HCT116 (cell line): ENCODE data around the gene LNPEP. TPM values are rescaled to one million over a fixed set of nuclear protein-coding genes. Genes with fewer than 3 reads are reported as not detected.

Experiments
- ATAC-seq: fragments of 200-7000 bp; cut with Tn5 transposase; 2 replicates; pipeline ENCODE4 v1.9.1; 2020; ENCODE audit warnings: mild to moderate bottlenecking, moderate library complexity
- BruUV-seq: library from RNA; stranded (reverse); fragments of 400-500 nt; replicated peaks from 2 replicates; lab custom pipeline; 2021; lab: Mats Ljungman, UMichigan
- CTCF ChIA-PET: fragments of 300-600 bp; sonication (Branson Sonifier 250); formaldehyde crosslinking; loops from one replicate; lab custom pipeline; 2021; ENCODE audit warnings: antibody characterized with exemption; lab: Charles Lee
- POLR2A ChIA-PET: fragments of 300-600, 350-600 bp; sonication (Branson Sonifier 250); formaldehyde crosslinking; loops from one replicate; lab custom pipeline; 2021; ENCODE audit warnings: antibody characterized with exemption; lab: Charles Lee
- RAD21 ChIA-PET, 2 experiments: fragments of 300-600 bp; sonication (Branson Sonifier 250); formaldehyde crosslinking; loops; one replicate each; lab custom pipeline; 2023; ENCODE audit warnings: low total read pairs in 2 of 2; ENCODE audit not compliant: uncharacterized antibody in 2 of 2, unreplicated experiment in 2 of 2, low non-redundant PET in 1 of 2; lab: Charles Lee
- DNase-seq: peaks from one replicate; pipeline ENCODE4 v3.0.0-alpha.2; 2010; ENCODE audit warnings: low read depth, low spot score
- H2AFZ ChIP-seq: fragments of 200-600 bp; shearing (Covaris generic), sonication (generic); 2 replicates; pipeline ENCODE4 v1.6.1; 2017; ENCODE audit warnings: low read depth, mixed run types, mixed read lengths, antibody characterized with exemption, low read length; ENCODE audit not compliant: poor library complexity, severe bottlenecking
- H3K27ac ChIP-seq: 2 replicates; pipeline ENCODE4 v1.5.1; 2012; ENCODE audit warnings: low read depth, low read length
- H3K27me3 ChIP-seq: fragments of 200-600 bp; sonication (generic); 2 replicates; pipeline ENCODE4 v1.6.1; 2016; ENCODE audit warnings: mixed run types, low read length, mixed read lengths; ENCODE audit not compliant: insufficient read depth
- H3K36me3 ChIP-seq, 2 experiments: fragments of 200-500 bp in 1 of 2; fragments of 200-600 bp in 1 of 2; sonication (Bioruptor generic) in 1 of 2; sonication (generic) in 1 of 2; 2 replicates each; pipeline versions ENCODE4 v1.5.1 to v1.6.1; 2014 to 2016; ENCODE audit warnings: low read length in 2 of 2, inconsistent platforms in 1 of 2, mixed read lengths in 1 of 2, mixed run types in 1 of 2; ENCODE audit not compliant: insufficient read depth in 2 of 2, control insufficient read depth in 1 of 2
- H3K4me1 ChIP-seq, 2 experiments: fragments of 200-600 bp in 1 of 2; sonication (generic) in 1 of 2; 2 replicates each; pipeline versions ENCODE4 v1.5.1 to v1.6.1; 2012 to 2017; ENCODE audit warnings: low read length in 2 of 2, inconsistent platforms in 1 of 2, mild to moderate bottlenecking in 1 of 2, mixed read lengths in 1 of 2, mixed run types in 1 of 2, moderate library complexity in 1 of 2; ENCODE audit not compliant: insufficient read depth in 2 of 2, control insufficient read depth in 1 of 2
- H3K4me2 ChIP-seq: fragments of 200-600 bp; sonication (generic); 2 replicates; pipeline ENCODE4 v1.6.1; 2017; ENCODE audit warnings: mixed run types, low read length, mixed read lengths
- H3K4me3 ChIP-seq, 2 experiments: fragments of 200-600 bp in 1 of 2; sonication (generic) in 1 of 2; replicated peaks in 1 of 2; 2 replicates each; pipeline ENCODE4 v1.5.1; 2011 to 2016; ENCODE audit warnings: low read length in 2 of 2, control low read depth in 1 of 2, low read depth in 1 of 2, mild to moderate bottlenecking in 1 of 2, mixed read lengths in 1 of 2, mixed run types in 1 of 2
- H3K79me2 ChIP-seq: fragments of 200-600 bp; sonication (generic); 2 replicates; pipeline ENCODE4 v1.6.1; 2017; ENCODE audit warnings: mild to moderate bottlenecking, mixed run types, low read length, moderate library complexity, mixed read lengths; ENCODE audit not compliant: insufficient read depth
- H3K9ac ChIP-seq: fragments of 200-600 bp; sonication (generic); 2 replicates; pipeline ENCODE4 v1.6.1; 2016; ENCODE audit warnings: low read length, mixed read lengths
- H3K9me2 ChIP-seq: fragments of 200-600 bp; sonication (generic), shearing (Covaris generic); 2 replicates; pipeline ENCODE4 v1.6.1; 2017; ENCODE audit warnings: mixed run types, mild to moderate bottlenecking, moderate library complexity; ENCODE audit not compliant: insufficient read depth
- H3K9me3 ChIP-seq, 2 experiments: fragments of 200-500 bp in 1 of 2; fragments of 200-600 bp in 1 of 2; sonication (Bioruptor generic) in 1 of 2; sonication (generic) in 1 of 2; 2 replicates each; pipeline ENCODE4 v1.6.1; 2014 to 2017; ENCODE audit warnings: low read length in 2 of 2, mixed read lengths in 2 of 2, inconsistent platforms in 1 of 2, low read depth in 1 of 2, mild to moderate bottlenecking in 1 of 2, mixed run types in 1 of 2, moderate library complexity in 1 of 2; ENCODE audit not compliant: control insufficient read depth in 1 of 2, insufficient read depth in 1 of 2
- H4K20me1 ChIP-seq: fragments of 200-600 bp; sonication (generic), shearing (Covaris generic); 2 replicates; pipeline ENCODE4 v1.6.1; 2017; ENCODE audit warnings: mixed run types, mild to moderate bottlenecking, moderate library complexity; ENCODE audit not compliant: insufficient read depth
- CBX3 ChIP-seq: IDR thresholded peaks from 2 replicates; pipeline ENCODE4 v1.6.1; 2012; ENCODE audit warnings: low read depth
- EZH2phosphoT487 ChIP-seq: fragments of 200-600 bp; IDR thresholded peaks from 2 replicates; pipeline ENCODE4 v1.6.1; 2018; ENCODE audit warnings: antibody characterized with exemption, borderline replicate concordance
- FOSL1 ChIP-seq: IDR thresholded peaks from 2 replicates; pipeline ENCODE4 v1.6.1; 2012; ENCODE audit warnings: low read depth
- JUND ChIP-seq: IDR thresholded peaks from 2 replicates; pipeline ENCODE4 v1.6.1; 2012
- RAD21 ChIP-seq: IDR thresholded peaks from 2 replicates; pipeline ENCODE4 v1.6.1; 2012; ENCODE audit warnings: low read depth, mild to moderate bottlenecking
- SP1 ChIP-seq: IDR thresholded peaks from 2 replicates; pipeline ENCODE4 v1.6.1; 2012; ENCODE audit warnings: low read depth
- TCF7L2 ChIP-seq: IDR thresholded peaks from 2 replicates; pipeline ENCODE4 v1.7.0; 2011; ENCODE audit warnings: borderline replicate concordance, inconsistent platforms; ENCODE audit not compliant: insufficient read depth, insufficient read length; ENCODE audit errors: extremely low read depth
- YY1 ChIP-seq: IDR thresholded peaks from 2 replicates; pipeline ENCODE4 v1.6.1; 2011; ENCODE audit warnings: low read length, low read depth, moderate library complexity, mild to moderate bottlenecking; ENCODE audit not compliant: insufficient replicate concordance; ENCODE audit errors: extremely low read depth
- intact Hi-C: fragments of 100-400 bp; cut with micrococcal nuclease; formaldehyde crosslinking; loops from 2 replicates; pipeline ENCODE4 v1.10.0; 2022
- total RNA-seq: library from RNA; stranded (reverse); gene quantifications from one replicate; pipeline ENCODE4 v1.2.1, GENCODE V29; 2021; ENCODE audit not compliant: unreplicated experiment
- TF ChIP-seq, protein P1 (sequence below): IDR thresholded peaks from 2 replicates; pipeline ENCODE4 v1.6.1; 2011; ENCODE audit warnings: mild to moderate bottlenecking, low read length, moderate library complexity; ENCODE audit not compliant: insufficient replicate concordance; ENCODE audit errors: extremely low read depth

The LNPEP gene
- total RNA-seq, 1 experiment from 2014 or later: 14.9 TPM

- TF ChIP-seq, protein P1, sequence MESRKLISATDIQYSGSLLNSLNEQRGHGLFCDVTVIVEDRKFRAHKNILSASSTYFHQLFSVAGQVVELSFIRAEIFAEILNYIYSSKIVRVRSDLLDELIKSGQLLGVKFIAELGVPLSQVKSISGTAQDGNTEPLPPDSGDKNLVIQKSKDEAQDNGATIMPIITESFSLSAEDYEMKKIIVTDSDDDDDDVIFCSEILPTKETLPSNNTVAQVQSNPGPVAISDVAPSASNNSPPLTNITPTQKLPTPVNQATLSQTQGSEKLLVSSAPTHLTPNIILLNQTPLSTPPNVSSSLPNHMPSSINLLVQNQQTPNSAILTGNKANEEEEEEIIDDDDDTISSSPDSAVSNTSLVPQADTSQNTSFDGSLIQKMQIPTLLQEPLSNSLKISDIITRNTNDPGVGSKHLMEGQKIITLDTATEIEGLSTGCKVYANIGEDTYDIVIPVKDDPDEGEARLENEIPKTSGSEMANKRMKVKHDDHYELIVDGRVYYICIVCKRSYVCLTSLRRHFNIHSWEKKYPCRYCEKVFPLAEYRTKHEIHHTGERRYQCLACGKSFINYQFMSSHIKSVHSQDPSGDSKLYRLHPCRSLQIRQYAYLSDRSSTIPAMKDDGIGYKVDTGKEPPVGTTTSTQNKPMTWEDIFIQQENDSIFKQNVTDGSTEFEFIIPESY: no peak
- TF ChIP-seq TCF7L2: no peak
- TF ChIP-seq EZH2phosphoT487: no peak
- TF ChIP-seq CBX3: no peak
- TF ChIP-seq RAD21: no peak
- TF ChIP-seq FOSL1: no peak
Measured at GRCh38 chr5:97021416-97021815, 85.5 kb downstream of the LNPEP start (continued).

GRCh38 chr5:97022898-97023297, 87.0 kb downstream of the LNPEP start:
- ChIA-PET RAD21 (no interaction called here), POLR2A (no interaction called here), CTCF (no interaction called here)
- intact Hi-C loops: no loop called here
- TF ChIP-seq JUND (no peak), YY1 (no peak), SP1 (no peak), FOSL1 (no peak)
- BruUV-seq: no TSS peak
- no peak overlapping the region for H2AFZ ChIP-seq
- no peak overlapping the region for H3K27ac ChIP-seq
- no peaks in the 10 kb centered on the region for H3K79me2 ChIP-seq
- H3K9me3 ChIP-seq: no peaks in the 10 kb centered on the region
- H3K4me1 ChIP-seq: no peaks in the 10 kb centered on the region
- peaks cover 0 to 5% of the 10 kb centered on the region in 2 experiments; a peak in 1 of 4 replicates for H3K36me3 ChIP-seq
- no peak for DNase-seq
- H3K27me3 ChIP-seq: no peaks in the 10 kb centered on the region
- no peak overlapping the region for H3K4me3 ChIP-seq
- H4K20me1 ChIP-seq: no peaks in the 10 kb centered on the region
- H3K4me2 ChIP-seq: no peak overlapping the region
- no peaks in the 10 kb centered on the region for H3K9me2 ChIP-seq
- no peak for ATAC-seq
- H3K9ac ChIP-seq: no peak overlapping the region
